NAMALWA (cell line): ENCODE measurements around the gene ZC3H4.

Experiments used
- DNase-seq: peaks from one replicate; pipeline ENCODE4 v3.0.0-alpha.2; 2015; ENCODE audit warnings: low spot score

ZC3H4 gene

DNA sequence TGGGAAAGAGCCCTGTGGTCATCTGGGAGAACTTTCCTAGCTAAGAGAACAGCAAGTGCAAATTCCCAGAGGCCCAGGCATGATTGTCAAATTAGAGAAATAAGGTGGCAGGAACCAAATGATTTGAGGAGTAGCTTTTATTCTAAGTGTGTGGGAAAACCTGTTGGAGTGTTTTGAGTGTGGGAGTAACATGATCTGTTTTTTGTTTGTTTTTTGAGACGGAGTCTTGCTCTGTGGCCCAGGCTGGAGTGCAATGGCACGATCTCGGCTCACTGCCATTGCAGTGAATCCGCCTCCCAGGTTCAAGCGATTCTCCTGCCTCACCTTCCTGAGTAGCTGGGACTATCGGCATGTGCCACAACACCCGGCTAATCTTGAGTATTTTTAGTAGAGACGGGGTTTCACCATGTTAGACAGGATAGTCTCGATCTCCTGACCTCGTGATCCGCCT is 19.5 kb upstream of the ZC3H4 start:
- DNase-seq = no peak

DNA sequence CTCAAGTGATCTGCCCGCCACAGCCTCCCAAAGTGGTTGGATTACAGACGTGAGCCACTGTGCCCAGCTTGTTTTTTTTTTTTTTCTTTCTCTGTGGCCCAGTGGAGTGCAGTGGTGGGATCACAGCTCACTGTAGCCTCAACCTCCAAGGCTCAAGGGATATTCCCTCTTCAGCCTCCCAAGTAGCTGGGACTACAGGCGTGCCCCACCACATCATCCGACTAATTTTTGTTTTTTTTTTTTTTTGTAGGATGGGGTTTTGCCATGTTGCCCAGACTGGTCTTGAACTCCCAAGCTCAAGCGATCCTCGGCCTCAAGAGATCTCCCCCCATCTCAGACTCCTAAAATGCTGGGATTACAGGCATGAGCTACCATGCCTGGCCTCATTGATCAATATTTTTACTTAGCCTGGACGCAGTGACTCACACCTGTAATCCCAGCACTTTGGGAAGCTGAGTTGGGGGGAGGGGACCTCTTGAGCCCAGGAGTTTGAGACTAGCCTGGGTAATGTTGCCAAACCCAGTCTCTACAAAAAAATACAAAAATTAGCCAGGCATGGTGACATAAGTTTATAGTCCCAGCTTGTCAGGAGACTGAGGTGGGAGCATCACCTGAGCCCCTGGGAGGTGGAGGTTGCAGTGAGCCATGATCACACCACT is 18.7 kb upstream of the ZC3H4 start:
- no peak for DNase-seq

DNA sequence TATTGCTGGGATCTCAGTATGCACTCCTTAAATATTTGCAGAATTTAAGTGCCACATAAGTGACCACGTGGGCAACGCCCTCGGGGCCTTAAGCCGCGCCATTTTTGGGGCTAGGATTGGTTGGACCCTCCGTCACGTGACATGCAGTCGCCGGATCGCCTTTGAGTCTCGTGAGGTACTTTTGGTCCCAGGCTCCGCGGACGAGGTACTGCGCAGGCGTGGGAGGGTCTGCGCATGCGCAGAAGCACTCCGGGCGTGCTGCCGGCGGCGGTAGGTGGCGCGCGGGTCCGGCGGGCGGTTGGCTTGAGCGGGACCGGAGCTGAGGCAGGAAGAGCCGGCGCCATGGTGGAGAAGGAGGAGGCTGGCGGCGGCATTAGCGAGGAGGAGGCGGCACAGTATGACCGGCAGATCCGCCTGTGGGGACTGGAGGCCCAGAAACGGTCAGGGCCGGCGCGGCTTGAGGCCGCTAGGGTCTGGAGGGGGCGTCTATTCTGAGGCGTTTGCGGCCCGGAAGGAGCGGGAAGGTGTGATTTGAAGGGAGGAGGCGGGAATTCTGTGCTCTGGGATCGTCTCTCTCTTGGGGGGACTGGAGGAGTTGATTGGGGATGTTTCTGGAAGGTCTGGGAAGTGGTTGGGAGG is 17.1 kb upstream of the ZC3H4 start, which contains the start of gene SAE1:
Gene SAE1 (plus strand): TSS at position 247 of the 639 bp plus-strand sequence. CDS start 96 bp downstream, at position 343.
- DNase-seq = peak; percentile 99

DNA sequence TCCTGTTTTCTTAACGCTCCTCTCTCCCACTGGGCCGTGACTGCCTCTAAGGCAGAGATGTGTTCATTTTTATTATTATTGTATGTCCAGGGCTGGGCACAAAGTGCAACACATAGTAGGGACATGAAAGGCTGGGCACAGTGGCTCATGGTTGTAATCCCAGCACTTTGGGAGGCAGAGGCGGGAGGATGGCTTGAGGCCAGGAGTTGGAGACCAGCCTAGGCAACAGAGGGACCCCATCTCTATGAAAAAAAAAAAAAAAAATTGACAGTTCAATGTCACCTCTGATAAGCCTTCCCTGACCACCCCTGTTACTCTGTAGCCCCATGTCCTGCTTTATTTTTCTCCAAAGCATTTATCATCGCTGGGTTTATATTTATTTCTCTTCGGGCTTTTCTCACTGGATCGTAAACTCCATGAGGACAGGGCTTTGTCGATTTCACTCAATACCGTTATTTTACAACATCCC is 16.6 kb upstream of the ZC3H4 start:
- DNase-seq = no peak

DNA sequence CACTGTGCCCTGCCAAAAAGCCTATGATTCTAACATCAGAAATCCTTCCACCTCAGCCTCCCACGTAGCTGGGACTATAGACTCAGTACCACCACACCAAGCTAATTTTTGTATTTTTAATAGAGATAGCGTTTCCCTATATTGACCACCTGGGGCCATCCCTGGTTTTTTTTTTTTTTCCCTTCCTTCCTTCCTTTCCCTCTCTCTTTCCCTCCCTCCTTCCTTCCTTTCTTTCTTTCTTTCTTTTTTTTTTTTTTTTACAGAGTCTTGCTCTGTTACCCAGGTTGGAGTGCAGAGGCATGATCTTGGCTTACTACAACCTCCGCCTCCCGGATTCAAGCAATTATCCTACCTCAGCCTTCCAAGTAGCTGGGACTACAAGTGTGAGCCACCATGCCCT is 16.0 kb upstream of the ZC3H4 start:
- DNase-seq = no peak

DNA sequence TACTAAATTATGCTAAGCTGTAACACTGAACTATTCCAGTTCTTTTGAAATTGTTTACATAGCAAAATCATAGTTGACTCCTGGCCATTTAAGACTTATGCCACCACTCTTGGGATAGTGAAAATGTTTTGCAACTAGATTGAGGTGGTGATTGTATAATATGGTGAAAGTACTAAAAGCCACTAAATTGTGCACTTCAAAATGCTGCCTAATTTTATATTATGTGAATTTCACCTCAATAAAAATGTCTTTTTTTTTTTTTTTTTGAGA is 12.0 kb upstream of the ZC3H4 start:
- DNase-seq = no peak

DNA sequence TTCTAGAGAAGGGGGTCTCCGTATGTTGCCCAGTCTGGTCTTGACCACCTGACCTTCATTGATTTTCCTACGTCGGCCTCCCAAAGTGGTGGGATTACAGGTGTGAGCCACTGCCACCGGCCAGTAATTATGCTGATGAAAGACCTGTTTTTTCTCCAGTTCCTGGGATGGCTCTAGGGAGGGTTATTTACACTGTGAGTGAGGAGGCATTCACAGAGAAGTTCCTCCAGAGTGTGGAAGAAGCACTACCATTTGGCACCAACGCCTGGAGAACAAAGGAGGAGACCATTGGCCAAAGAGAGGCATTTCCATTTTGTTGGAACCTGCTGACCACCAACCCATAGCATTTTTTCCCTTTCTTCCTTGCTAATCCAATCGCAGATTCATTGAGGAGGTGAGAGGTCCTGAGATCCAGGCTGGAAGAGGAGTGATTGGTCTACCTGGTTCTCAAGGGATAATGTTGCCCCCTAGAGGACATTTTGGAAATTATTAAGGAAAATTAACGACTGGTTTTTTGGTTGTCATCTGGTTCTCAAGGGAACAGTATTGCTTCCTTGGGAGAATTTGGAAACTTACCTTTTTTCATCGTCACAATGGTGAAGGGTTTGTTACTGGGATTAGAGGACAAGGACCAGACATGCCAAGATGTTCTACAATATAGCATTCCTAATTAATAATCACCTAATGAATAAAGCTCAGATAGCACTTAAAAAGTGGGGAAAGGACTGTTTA is 11.5 kb upstream of the ZC3H4 start:
- DNase-seq = peak; percentile 77

DNA sequence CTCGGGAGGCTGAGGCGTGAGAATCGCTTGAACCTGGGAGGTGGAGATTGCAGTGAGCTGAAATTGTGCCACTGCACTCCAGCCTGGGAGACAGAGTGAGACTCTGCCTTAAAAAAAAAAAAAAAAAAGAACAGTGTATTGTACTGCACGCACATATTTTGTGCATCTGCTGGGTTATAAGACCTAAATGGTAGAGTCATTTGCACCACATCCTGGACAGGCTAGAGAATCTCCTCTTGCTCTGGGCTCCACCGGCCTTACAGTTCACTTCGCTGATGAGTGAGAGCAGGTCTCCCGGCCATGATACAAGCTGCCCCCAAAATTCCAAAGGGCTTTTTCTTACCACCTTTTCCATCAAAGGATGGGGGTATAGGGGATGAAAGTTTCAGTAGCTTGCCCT is 9.8 kb upstream of the ZC3H4 start:
- no peak for DNase-seq

DNA sequence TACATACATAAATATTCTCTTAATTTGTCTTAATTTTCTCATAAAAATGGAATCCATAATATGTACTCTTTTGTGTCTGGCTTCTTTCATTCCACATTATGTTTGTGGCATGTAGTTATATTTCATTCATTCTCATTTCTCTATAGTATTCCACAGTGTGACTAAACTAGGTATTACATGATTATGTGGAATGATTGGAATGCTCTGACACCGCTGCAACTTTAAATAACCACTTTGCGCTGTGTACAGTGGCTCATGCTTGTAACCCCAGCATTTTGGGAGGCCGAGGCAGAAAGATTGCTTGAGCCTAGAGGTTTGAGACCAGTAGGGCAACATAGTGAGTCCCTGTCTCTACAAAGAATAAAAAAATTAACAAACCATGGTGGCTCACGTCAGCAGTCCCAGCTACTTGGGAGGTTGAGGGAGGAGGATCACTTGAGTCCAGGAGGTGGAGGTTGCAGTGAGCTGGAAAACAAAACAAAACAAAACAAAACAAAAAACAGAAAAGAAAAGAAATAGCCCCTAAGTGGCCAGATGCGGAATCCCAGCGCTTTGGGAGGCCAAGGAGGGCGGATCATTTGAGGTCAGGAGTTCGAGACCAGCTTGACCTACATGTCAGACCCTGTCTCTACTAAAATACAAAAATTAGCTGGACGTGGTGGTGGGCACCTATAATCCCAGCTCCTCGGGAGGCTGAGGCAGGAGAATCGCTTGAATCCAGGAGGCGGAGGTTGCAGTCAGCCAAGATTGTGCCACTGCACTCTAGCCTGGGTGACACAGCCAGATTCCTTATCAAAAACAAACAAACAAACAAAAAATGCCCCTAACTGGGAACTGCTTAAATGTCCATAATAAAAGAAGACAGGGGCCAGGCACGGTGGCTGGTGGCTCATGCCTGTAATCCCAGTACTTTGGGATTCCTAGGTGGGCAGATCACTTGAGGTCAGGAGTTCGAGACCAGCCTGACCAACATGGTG is 9.1 kb upstream of the ZC3H4 start:
- no peak for DNase-seq

DNA sequence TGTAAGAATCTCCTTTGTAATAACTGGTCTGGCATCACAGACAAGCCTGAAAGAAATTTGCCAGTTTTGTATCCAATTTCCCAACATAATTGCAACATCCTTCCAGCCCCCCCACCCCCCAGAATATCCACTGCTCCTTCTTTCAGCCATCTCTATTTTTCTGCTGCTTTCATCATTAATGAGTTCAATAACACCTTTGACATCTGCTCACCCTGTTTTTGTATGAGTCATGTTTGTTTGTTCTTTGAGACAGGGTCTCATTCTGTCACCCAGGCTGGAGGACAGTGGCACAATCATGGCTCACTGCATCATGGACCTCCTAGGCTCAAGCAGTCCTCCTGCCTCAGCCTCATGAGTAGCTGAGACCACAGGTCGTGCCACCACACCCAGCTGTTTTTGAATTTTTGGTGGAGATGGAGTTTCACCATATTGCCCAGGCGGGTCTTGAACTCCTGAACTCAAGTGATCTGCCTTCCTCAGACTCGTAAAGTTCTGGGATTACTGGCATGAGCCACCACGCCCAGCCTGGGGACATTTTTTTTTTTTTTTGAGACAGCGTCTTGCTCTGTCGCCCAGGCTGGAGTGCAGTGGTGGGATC is 7.0 kb upstream of the ZC3H4 start:
- DNase-seq = no peak

DNA sequence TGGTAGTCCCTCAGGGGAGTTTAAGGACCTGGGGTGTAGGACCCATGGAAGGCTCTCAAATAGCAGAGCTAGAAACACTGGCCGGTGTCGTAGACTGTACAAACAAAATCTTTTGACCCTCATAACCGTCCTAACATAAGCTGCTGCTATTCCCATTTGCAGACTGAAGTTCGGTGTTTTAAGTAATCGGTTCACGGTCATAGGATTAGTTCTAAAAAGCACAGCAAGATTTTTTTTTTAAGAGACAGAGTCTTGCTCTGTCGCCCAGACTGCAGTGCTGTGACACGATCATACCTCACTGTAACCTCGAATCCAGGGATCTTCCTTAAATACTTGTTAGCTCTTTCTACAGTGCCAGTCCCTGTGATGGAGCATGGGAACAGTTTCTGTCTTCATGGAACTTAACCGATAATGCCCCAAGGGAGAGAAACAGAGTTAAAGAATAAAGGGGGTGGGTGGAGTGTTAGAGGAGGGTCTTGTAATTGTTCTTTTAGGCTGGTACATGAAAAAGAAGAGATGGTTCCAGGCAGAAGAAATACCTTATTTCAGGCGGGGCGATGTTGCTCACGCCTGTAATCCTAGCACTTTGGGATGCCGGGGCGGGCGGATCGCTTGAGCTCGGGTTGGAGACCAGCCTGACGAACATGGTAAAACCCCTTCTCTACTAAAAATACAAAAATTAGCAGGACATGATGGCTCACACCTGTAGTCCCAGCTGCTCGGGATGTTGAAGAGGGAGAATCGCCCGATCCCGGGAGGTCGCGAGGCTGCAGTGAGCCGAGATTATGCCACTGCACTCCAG is 475 bp upstream of the ZC3H4 start:
- no peak for DNase-seq

DNA sequence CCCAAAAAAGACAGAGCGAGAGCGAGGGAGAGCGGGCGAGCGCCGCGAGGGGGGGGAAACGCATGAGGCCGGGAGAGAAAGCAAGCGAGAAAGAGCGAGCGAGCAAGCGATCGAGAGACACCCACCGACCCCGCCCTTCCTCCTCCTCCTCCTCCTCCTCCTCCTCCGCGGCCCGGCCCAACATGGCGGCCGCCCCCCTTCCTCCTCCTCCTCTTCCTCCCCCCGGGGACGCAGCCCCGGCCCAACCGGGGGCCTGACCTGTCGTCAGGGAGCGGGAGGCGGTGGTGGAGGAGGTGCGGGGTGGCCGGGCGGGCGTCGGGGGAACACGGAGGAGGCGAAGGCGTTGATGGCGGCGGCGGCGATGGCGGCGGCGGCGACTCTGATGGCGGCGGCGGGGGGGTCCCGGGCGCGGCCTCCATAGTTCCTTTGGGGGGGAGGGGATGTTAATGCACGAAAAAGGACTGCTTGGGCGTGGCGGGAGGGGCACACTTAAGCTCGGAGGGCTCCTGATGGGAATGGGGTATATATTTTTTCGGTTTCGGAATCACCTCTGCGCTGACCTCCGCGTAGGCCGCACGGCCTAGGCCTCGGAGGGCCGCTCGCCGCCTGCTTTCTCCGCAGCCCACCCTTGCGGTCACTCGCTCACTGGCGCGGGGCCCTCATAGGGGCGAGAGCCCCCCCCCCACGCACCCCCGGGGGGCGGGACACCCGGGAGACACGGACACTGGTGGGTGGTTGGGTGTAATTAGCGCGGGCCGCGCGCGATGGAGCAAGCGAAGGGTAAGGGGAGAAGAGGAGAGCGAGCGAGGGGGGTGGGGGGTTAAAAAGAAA is 1.2 kb downstream of the ZC3H4 start:
- DNase-seq = peak; percentile 86

DNA sequence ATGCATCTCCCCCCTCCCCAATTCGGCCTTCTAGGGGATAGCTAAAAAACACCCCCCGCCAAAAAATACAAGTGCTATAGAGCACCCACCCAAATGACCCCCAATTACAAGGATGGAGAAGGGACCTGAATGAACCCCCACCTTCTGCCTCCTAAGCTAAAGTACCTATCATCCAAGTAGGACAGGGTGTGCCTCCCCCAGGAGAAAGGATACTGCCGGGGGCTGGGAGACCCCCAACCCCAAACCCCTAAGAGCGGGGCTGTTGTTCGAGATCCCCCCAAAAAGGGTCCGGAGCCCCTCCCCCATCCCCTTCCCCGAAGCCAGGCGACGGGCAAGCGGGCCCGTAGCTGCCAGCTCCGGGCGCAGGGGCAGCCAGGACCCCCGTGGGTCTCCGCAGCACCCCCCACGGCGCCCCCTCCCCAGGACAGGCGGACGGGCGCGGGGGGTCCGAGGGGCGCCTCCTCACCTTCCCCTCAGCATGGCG is 1.9 kb downstream of the ZC3H4 start:
- DNase-seq = no peak

DNA sequence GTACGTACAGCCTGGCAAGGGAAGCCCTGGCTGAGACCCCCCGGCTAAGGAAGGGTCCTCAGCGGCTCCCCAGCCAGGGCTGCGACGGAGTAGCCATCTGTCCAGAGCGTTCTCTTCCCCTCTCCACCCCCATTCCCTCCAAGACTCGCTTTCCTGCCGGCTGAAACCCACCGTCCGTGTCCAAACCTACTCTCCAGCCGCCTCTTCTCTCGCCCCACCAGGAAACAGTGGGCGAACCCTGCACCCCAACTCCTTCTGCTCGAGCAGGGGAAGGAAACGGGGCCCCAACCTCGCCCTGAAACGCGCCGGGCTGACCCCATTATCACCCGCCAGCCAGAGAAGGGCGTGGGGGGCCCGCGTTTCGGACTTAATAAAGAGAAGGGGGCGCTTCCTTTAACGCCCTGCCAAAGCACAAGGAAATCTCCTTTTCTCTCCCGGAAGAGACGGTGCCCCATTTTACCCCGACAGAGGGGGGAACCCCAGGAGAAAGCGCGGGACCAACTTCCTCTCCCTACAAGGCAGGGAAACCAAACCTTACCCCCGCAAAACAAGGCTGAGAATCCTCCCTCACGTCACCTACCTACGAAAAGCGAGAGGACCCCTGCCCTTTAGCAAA is 2.5 kb downstream of the ZC3H4 start:
- DNase-seq = peak; percentile 58

DNA sequence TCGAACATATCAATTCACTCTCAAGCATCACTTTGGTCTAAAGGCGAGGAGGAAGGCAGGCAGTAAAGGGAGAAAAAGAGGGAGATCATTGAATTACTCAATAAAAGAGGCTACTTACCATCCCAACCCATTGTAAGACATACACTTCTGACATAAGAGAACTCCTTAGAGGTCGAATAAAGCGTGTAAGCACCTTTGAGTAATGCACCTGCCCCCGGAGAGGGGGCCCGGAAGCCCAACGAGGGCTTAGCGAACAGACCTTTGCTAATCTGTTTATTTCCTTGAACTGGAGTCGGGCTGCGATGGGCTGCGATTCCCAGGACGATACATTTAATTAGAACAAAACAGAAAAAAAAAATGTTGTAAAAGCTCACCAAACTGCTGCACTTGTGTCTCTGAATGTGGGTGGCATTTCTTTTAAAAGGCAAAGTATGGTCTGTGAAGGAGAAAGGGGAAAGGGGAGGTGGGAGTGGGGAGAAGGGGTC is 3.0 kb downstream of the ZC3H4 start:
- peak; percentile 61 for DNase-seq

DNA sequence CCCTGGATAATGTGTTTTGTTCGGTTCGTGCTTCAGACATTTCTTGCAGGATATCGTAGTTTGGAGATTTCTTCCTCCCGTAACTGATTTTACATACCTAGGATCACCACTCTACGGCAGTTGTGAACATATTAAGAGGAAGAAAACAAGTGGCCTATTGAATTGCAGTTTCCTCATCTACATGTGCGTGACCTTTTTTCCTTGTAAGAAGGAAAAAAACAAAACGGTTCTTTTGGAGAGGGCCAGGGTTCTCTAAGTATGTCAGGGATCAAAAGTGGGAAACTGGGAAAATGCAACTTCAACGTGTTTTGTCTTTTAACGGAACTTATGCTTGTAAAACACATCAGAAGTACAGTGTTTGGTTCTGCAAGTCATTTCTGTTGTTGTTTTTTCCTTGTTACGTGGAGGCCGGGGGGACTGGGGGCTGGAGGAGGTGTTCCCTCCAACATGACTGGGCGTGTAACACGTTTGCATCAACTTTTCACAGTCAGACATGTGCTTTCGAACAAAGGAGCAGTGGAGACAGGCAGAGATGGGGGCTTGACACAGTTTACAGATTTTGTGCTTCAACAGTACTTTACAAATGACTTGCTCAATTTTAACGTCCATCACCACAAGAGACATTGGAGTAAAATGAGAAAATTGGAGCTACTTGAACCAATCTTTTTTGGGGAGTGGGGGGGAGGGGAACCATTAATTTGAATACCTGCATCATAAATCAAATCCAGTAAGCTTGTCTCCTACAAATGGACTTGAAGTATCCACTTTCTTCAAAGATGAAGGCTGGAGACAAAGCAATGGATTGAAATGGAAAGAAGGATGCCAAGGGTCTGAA is 3.8 kb downstream of the ZC3H4 start:
- peak; percentile 70 for DNase-seq

DNA sequence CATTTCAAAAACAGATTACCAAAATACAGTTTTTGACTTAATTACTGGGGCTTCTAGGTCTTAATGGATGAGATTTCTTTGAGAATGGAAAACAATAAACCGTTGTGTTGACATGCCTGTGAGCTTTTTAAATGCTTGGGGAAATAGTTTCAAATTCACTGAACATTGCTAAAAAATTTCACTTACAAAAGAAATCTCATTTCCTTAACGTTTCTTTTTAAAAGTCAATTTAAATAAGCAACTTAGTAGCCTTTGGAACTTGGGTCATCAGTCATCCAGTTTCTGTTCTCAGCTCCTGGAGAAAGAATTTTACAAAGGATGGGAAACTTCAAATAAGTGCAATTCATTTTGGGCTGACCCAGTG is 4.4 kb downstream of the ZC3H4 start:
- DNase-seq = no peak
